OCI-LY7 (cell line): Measurements from ENCODE around the gene DNAJC8. TPM values are rescaled to one million over a fixed set of nuclear protein-coding genes. Genes with fewer than 3 reads are reported as not detected.

Experiments used
- BruUV-seq: library from RNA; stranded (reverse); fragments of 400-500 nt; replicated peaks from 2 replicates; lab custom pipeline; 2021; lab: Mats Ljungman, UMichigan
- CTCF ChIA-PET: fragments of 300-600 bp; sonication (Branson Sonifier 250); formaldehyde crosslinking; loops from one replicate; lab custom pipeline; 2022; ENCODE audit warnings: antibody characterized with exemption; ENCODE audit not compliant: unreplicated experiment; lab: Charles Lee
- POLR2A ChIA-PET: fragments of 300-600 bp; sonication (Branson Sonifier 250); formaldehyde crosslinking; loops from one replicate; lab custom pipeline; 2022; ENCODE audit warnings: antibody characterized with exemption; lab: Charles Lee
- DNase-seq: peaks from one replicate; pipeline ENCODE4 v3.0.0-alpha.2; 2015; ENCODE audit warnings: low spot score
- H2AFZ ChIP-seq: fragments of 200-600 bp; sonication (generic), shearing (Covaris generic); 2 replicates; pipeline ENCODE4 v1.6.1; 2014; ENCODE audit warnings: mild to moderate bottlenecking, antibody characterized with exemption, low read length, moderate library complexity
- H3K27ac ChIP-seq: fragments of 200-600 bp; sonication (generic); 2 replicates; pipeline ENCODE4 v1.5.1; 2014; ENCODE audit warnings: mixed run types, low read depth, mild to moderate bottlenecking, moderate library complexity, low read length, inconsistent platforms; ENCODE audit not compliant: poor library complexity, severe bottlenecking
- H3K36me3 ChIP-seq: fragments of 200-600 bp; sonication (generic); 2 replicates; pipeline ENCODE4 v1.6.1; 2014; ENCODE audit warnings: mild to moderate bottlenecking, antibody characterized with exemption, low read length, moderate library complexity, mixed read lengths; ENCODE audit not compliant: insufficient read depth
- H3K4me1 ChIP-seq: fragments of 200-600 bp; sonication (generic); 2 replicates; pipeline ENCODE4 v1.5.1; 2014; ENCODE audit warnings: mild to moderate bottlenecking, low read length; ENCODE audit not compliant: insufficient read depth, poor library complexity, severe bottlenecking
- H3K4me2 ChIP-seq: fragments of 200-600 bp; sonication (generic); 2 replicates; pipeline ENCODE4 v1.6.1; 2014; ENCODE audit warnings: mild to moderate bottlenecking, low read length
- H3K4me3 ChIP-seq: fragments of 200-600 bp; sonication (generic); 2 replicates; pipeline ENCODE4 v1.5.1; 2014; ENCODE audit warnings: mild to moderate bottlenecking, low read depth, low read length; ENCODE audit not compliant: poor library complexity, severe bottlenecking
- H3K79me2 ChIP-seq: fragments of 200-600 bp; sonication (generic); 2 replicates; pipeline ENCODE4 v1.6.1; 2016; ENCODE audit warnings: low read depth, mild to moderate bottlenecking, low read length, moderate library complexity, mixed read lengths; ENCODE audit not compliant: insufficient read depth
- H3K9me2 ChIP-seq: fragments of 200-600 bp; sonication (generic); 2 replicates; pipeline ENCODE4 v1.6.1; 2016; ENCODE audit warnings: mild to moderate bottlenecking, low read length, mixed read lengths; ENCODE audit not compliant: insufficient read depth
- H3K9me3 ChIP-seq: fragments of 200-600 bp; sonication (generic); 2 replicates; pipeline ENCODE4 v1.6.1; 2014; ENCODE audit warnings: mild to moderate bottlenecking, mixed run types, low read length, mixed read lengths
- H4K20me1 ChIP-seq: fragments of 200-600 bp; sonication (generic); 2 replicates; pipeline ENCODE4 v1.6.1; 2014; ENCODE audit warnings: mild to moderate bottlenecking, antibody characterized with exemption, low read length, moderate library complexity, mixed read lengths; ENCODE audit not compliant: insufficient read depth
- EZH2phosphoT487 ChIP-seq: fragments of 200-600 bp; sonication (generic); IDR thresholded peaks from 2 replicates; pipeline ENCODE4 v1.6.1; 2018; ENCODE audit warnings: low read depth, borderline replicate concordance, mild to moderate bottlenecking, mixed run types, antibody characterized with exemption, low read length, moderate library complexity, mixed read lengths
- intact Hi-C: fragments of 100-400 bp; cut with micrococcal nuclease; formaldehyde crosslinking; loops from one replicate; pipeline ENCODE4 v1.10.0; 2022; ENCODE audit not compliant: unreplicated experiment
- total RNA-seq, 2 experiments: library from RNA; depleted of rRNA in 1 of 2; stranded (reverse); fragments of >200 nt in 1 of 2; shearing (Covaris generic) in 1 of 2; gene quantifications; 2 replicates each; pipeline ENCODE4 v1.2.3, GENCODE V29; 2014 to 2022
- TF ChIP-seq, protein P1 (sequence below): fragments of 200-600 bp; sonication (generic); conservative IDR thresholded peaks from 2 replicates; pipeline ENCODE4 v1.5.1; 2014; ENCODE audit warnings: mild to moderate bottlenecking, antibody characterized with exemption, low read length, moderate library complexity, mixed read lengths

The DNAJC8 gene
- total RNA-seq, 2 experiments from 2014 or later, result 71.1 to 121 TPM

DNA sequence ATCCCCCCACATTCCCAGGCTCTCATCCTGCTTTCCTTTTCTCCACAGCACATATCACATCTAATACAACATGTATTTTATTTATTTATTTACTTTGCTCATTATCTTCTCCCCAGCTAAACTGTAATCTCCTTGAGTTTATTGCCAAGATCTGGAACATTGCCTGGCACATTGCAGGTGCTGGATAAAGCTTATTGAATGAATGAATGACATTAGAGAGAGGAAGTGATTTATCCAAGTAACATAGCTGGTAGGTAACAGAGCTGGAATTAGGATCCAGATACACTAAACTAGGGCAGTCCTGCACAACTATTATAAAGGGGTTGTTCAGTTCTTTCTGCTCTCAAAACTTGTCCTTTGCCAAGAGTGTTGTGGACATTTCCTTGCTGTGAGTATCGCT, 47.8 kb downstream of the DNAJC8 start:
- no peaks in the 10 kb centered on the region for H3K9me2 ChIP-seq
- H3K4me2 ChIP-seq, result no peak overlapping the region
- no peak for DNase-seq
- no TSS peak for BruUV-seq
- no peak overlapping the region for H3K4me3 ChIP-seq
- no peak overlapping the region for H2AFZ ChIP-seq
- TF ChIP-seq, protein P1, sequence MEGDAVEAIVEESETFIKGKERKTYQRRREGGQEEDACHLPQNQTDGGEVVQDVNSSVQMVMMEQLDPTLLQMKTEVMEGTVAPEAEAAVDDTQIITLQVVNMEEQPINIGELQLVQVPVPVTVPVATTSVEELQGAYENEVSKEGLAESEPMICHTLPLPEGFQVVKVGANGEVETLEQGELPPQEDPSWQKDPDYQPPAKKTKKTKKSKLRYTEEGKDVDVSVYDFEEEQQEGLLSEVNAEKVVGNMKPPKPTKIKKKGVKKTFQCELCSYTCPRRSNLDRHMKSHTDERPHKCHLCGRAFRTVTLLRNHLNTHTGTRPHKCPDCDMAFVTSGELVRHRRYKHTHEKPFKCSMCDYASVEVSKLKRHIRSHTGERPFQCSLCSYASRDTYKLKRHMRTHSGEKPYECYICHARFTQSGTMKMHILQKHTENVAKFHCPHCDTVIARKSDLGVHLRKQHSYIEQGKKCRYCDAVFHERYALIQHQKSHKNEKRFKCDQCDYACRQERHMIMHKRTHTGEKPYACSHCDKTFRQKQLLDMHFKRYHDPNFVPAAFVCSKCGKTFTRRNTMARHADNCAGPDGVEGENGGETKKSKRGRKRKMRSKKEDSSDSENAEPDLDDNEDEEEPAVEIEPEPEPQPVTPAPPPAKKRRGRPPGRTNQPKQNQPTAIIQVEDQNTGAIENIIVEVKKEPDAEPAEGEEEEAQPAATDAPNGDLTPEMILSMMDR, result no peak
- TF ChIP-seq EZH2phosphoT487, result no peak
- no peaks in the 10 kb centered on the region for H3K36me3 ChIP-seq
- H3K9me3 ChIP-seq, result no peaks in the 10 kb centered on the region
- intact Hi-C loops, result no loop called here
- ChIA-PET CTCF (no interaction called here), POLR2A (no interaction called here)
- no peaks in the 10 kb centered on the region for H4K20me1 ChIP-seq
- peaks cover 28% of the 10 kb centered on the region for H3K4me1 ChIP-seq
- H3K27ac ChIP-seq, result no peak overlapping the region
- no peaks in the 10 kb centered on the region for H3K79me2 ChIP-seq

DNA sequence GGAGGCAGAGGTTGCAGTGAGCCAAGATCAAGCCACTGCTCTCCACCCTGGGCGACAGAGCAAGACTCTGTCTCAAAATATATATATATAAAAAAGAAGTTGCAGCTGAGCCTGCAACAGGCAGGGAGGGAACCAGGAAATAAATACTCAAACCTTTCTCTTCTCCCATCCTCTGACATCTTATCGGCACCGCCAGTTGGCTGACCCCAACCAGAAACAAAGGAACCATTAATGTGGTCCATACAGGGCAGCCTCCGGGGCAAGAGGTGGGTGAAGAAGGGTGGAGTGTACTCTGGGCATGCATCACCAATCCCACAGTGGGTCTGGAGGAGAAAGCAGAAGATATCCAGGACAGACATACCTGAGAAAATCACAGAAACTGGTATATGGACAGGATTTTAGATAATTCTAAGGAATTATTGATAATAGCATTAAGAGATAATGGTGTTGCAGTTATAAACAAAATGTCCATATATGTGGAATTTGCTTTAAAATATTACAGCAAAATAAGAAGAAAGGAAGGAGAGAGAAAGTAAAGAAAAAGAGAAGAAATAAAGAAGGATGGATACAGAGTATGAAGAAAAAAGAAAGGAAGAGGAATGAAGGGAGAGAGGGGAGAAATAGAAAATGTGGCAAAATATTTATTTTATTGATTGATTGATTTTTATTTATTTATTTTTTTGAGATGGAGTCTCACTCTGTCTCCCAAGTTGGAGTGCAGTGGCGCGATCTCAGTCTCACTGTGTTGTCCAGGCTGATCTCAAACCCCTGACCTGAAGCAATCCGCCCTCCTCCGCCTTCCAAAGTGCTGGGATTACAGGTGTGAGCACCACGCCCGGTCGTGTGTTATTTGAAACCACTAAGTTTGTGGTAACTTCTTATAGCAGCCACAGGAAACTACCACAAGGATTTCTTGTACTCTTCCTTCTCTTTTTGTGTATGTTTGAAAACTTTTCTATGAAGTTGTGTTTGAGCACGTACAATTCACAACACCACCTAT, 52.2 kb downstream of the DNAJC8 start:
- H3K27ac ChIP-seq, result no peak overlapping the region
- no peaks in the 10 kb centered on the region for H4K20me1 ChIP-seq
- ChIA-PET POLR2A (no interaction called here), CTCF (no interaction called here)
- no TSS peak for BruUV-seq
- peaks cover 15% of the 10 kb centered on the region; the same call in 1 of the 2 replicates for H3K79me2 ChIP-seq
- TF ChIP-seq EZH2phosphoT487, result no peak
- TF ChIP-seq, protein P1, result no peak
- no peaks in the 10 kb centered on the region for H3K36me3 ChIP-seq
- H3K4me1 ChIP-seq, result peaks cover 60% of the 10 kb centered on the region
- intact Hi-C loops, result no loop called here
- peak overlapping the region; percentile 36; the same call in 1 of the 2 replicates for H2AFZ ChIP-seq
- H3K4me2 ChIP-seq, result peak overlapping the region; percentile 51
- H3K4me3 ChIP-seq, result no peak overlapping the region
- H3K9me2 ChIP-seq, result no peaks in the 10 kb centered on the region
- H3K9me3 ChIP-seq, result no peaks in the 10 kb centered on the region
- DNase-seq, result no peak
